Measurements from ENCODE around the gene CCDC150.

GRCh38 chr2:196703695-196704094 lies 64.2 kb downstream of the CCDC150 start:
- TF ChIP-seq, protein P1, sequence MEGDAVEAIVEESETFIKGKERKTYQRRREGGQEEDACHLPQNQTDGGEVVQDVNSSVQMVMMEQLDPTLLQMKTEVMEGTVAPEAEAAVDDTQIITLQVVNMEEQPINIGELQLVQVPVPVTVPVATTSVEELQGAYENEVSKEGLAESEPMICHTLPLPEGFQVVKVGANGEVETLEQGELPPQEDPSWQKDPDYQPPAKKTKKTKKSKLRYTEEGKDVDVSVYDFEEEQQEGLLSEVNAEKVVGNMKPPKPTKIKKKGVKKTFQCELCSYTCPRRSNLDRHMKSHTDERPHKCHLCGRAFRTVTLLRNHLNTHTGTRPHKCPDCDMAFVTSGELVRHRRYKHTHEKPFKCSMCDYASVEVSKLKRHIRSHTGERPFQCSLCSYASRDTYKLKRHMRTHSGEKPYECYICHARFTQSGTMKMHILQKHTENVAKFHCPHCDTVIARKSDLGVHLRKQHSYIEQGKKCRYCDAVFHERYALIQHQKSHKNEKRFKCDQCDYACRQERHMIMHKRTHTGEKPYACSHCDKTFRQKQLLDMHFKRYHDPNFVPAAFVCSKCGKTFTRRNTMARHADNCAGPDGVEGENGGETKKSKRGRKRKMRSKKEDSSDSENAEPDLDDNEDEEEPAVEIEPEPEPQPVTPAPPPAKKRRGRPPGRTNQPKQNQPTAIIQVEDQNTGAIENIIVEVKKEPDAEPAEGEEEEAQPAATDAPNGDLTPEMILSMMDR (conservative IDR thresholded peaks at IDR 0.05), result no peak
- no peak for TF ChIP-seq ZFX (IDR thresholded peaks at IDR 0.05)

All from C4-2B (cell line).